ENCODE results near the gene PIWIL1. TPM values are rescaled to one million over a fixed set of nuclear protein-coding genes. Genes with fewer than 3 reads are reported as not detected.

The PIWIL1 gene
- total and polyA plus RNA-seq, 2 donors (not counting 3 experiments of a cell fraction or from before 2014, with no cell fraction given), result not detected

DNA sequence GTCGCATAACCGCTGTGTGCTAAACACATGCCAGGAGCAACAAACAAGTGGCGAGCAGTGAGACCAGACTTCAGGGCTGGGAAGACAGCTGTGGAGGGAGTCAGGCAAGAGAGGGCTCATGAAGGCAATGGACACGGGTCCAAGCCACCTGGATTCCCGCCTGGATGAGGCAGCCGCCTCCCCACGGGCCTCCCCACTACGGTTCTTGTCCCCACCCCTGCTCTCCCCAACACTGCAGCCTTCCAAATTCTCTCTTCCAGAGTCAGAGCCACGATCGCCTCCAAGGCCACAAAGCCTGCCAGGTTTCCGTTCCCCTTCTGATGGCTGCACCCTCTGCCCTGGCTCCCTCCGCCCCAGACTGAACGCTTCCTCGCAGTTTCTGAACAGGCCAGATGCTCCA, 36.1 kb upstream of the PIWIL1 start:
- TF ChIP-seq, protein P1, sequence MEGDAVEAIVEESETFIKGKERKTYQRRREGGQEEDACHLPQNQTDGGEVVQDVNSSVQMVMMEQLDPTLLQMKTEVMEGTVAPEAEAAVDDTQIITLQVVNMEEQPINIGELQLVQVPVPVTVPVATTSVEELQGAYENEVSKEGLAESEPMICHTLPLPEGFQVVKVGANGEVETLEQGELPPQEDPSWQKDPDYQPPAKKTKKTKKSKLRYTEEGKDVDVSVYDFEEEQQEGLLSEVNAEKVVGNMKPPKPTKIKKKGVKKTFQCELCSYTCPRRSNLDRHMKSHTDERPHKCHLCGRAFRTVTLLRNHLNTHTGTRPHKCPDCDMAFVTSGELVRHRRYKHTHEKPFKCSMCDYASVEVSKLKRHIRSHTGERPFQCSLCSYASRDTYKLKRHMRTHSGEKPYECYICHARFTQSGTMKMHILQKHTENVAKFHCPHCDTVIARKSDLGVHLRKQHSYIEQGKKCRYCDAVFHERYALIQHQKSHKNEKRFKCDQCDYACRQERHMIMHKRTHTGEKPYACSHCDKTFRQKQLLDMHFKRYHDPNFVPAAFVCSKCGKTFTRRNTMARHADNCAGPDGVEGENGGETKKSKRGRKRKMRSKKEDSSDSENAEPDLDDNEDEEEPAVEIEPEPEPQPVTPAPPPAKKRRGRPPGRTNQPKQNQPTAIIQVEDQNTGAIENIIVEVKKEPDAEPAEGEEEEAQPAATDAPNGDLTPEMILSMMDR (IDR thresholded peaks at IDR 0.05; ENCODE audit: extremely low read depth in 1 of 2, insufficient read depth in 1 of 2, low read depth in 1 of 2, low read length in 2 of 2), result no peak
- no peak for TF ChIP-seq JUN (IDR thresholded peaks at IDR 0.05; ENCODE audit: borderline replicate concordance, insufficient read depth, insufficient read length, low read depth)
- TF ChIP-seq, protein P2, sequence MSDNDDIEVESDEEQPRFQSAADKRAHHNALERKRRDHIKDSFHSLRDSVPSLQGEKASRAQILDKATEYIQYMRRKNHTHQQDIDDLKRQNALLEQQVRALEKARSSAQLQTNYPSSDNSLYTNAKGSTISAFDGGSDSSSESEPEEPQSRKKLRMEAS (IDR thresholded peaks at IDR 0.05; ENCODE audit: insufficient read depth, insufficient read length), result no peak
- TF ChIP-seq FOS (IDR thresholded peaks at IDR 0.05; ENCODE audit: borderline replicate concordance, insufficient read depth, low read length), result no peak
- no peak for TF ChIP-seq EZH2 (IDR thresholded peaks at IDR 0.05; ENCODE audit: borderline replicate concordance, low read depth, low read length, severe bottlenecking)
- no peak for TF ChIP-seq POLR2A (IDR thresholded peaks at IDR 0.05; ENCODE audit: low read depth, low read length)
- TF ChIP-seq POLR2AphosphoS5 (IDR thresholded peaks at IDR 0.05; ENCODE audit: insufficient read depth, low read depth, low read length), result no peak
- no peak for TF ChIP-seq GATA2 (IDR thresholded peaks at IDR 0.05; ENCODE audit: insufficient read depth, insufficient read length, low read depth, low read length)
- TF ChIP-seq MYC (IDR thresholded peaks at IDR 0.05; ENCODE audit: low read depth, low read length), result no peak
- peaks cover 3% of the 10 kb centered on the region for H3K9me3 ChIP-seq (replicated peaks; ENCODE audit: control insufficient read depth, insufficient read depth, low read length)
- CTCF ChIA-PET, result no interaction called here

More for the DNA sequence above, 36.1 kb upstream of the PIWIL1 start:
- no peak overlapping the region for H3K4me2 ChIP-seq (ENCODE audit: insufficient read depth, low read length)
- no peak overlapping the region for H3K9ac ChIP-seq (replicated peaks; ENCODE audit: extremely low read depth, insufficient read depth, low read length)
- H4K20me1 ChIP-seq (replicated peaks; ENCODE audit: control insufficient read depth, extremely low read depth, insufficient read depth, low read length), result no peaks in the 10 kb centered on the region
- no TSS peak for BruUV-seq (replicated peaks)
- no peaks in the 10 kb centered on the region for H3K27me3 ChIP-seq (ENCODE audit: control insufficient read depth in 2 of 2, insufficient read depth in 2 of 2, low read length in 2 of 2)
- FAIRE-seq (no peak), DNase-seq (ENCODE audit: low read depth, low spot score) (no peak)
- H3K79me2 ChIP-seq (ENCODE audit: control insufficient read depth, insufficient read depth, low read length), result no peaks in the 10 kb centered on the region
- intact Hi-C loops (cut with micrococcal nuclease), result no loop called here
- dilution Hi-C loops (cut with MboI; ENCODE audit: extremely low pct_ligation_motif_present, low sequenced_read_pairs), result no loop called here
- H3K27ac ChIP-seq (ENCODE audit: insufficient read depth, low read depth, low read length), result no peak overlapping the region
- H3K9me1 ChIP-seq (replicated peaks; ENCODE audit: control insufficient read depth, extremely low read depth, insufficient read depth, low read length), result no peaks in the 10 kb centered on the region
- no peak overlapping the region for H3K4me3 ChIP-seq (replicated peaks in 1 of 3; ENCODE audit: insufficient read depth in 1 of 3, low read depth in 1 of 3, low read length in 3 of 3)
- H3K36me3 ChIP-seq (ENCODE audit: control insufficient read depth in 2 of 2, extremely low read depth in 1 of 2, insufficient read depth in 2 of 2, low read length in 2 of 2), result no peaks in the 10 kb centered on the region
- H2AFZ ChIP-seq (ENCODE audit: low read depth, low read length), result no peak overlapping the region
- H3K4me1 ChIP-seq (ENCODE audit: control insufficient read depth, extremely low read depth, insufficient read depth, low read length), result no peaks in the 10 kb centered on the region
- POLR2A ChIA-PET, result no interaction called here

Data from endothelial cell of umbilical vein (primary cell).